K562 (cell line): Measurements from ENCODE around the gene ASB4. TPM values are rescaled to one million over a fixed set of nuclear protein-coding genes. Genes with fewer than 3 reads are reported as not detected.

Experiments used
- ATAC-seq: fragments of 200-7000 bp; cut with Tn5 transposase; 3 replicates; pipeline ENCODE4 v1.9.1; 2020; ENCODE audit warnings: moderate library complexity
- BruUV-seq: library from RNA; stranded (reverse); fragments of 400-500 nt; replicated peaks from 2 replicates; lab custom pipeline; 2021; lab: Mats Ljungman, UMichigan
- CTCF ChIA-PET: fragments of 300-600 bp; formaldehyde crosslinking; extraction: SDS; loops from one replicate; lab custom pipeline; 2021; ENCODE audit warnings: low intra/inter-chr PET ratio; lab: Yijun Ruan, JAX
- POLR2A ChIA-PET: fragments of 300-600, 350-650 bp; sonication (Branson Sonifier 250); formaldehyde crosslinking; extraction: SDS; loops from one replicate; lab custom pipeline; 2021; ENCODE audit warnings: antibody characterized with exemption, inconsistent platforms; lab: Yijun Ruan, JAX
- DNase-seq, 4 experiments: peaks; one replicate each; pipeline versions ENCODE4 v3.0.0 to v3.0.0-alpha.2; 2011 to 2018; ENCODE audit warnings: low spot score in 3 of 4, mixed read lengths in 3 of 4; ENCODE audit errors: extremely low read depth in 1 of 4
- FAIRE-seq: peaks from 2 replicates; lab custom pipeline; 2011; peaks lifted over from hg19 to GRCh38; lab: Jason Lieb, UNC
- H2AFZ ChIP-seq: 2 replicates; pipeline ENCODE4 v1.6.0; 2011; ENCODE audit warnings: low read depth, low read length, control low read depth, inconsistent platforms
- H3K27ac ChIP-seq: fragments of 200-600 bp; 3 replicates; pipeline ENCODE4 v1.8.0; 2011; ENCODE audit warnings: low read depth, mild to moderate bottlenecking, control low read depth, inconsistent platforms, low read length, moderate library complexity, mixed read lengths; ENCODE audit errors: extremely low read depth
- H3K27me3 ChIP-seq, 2 experiments: fragments of 300-600 bp in 1 of 2; 2 replicates in 1 of 2; 3 replicates in 1 of 2; pipeline versions ENCODE4 v1.6.0 to v1.8.0; 2011; ENCODE audit warnings: inconsistent platforms in 2 of 2, low read length in 2 of 2, mild to moderate bottlenecking in 1 of 2, mixed read lengths in 1 of 2, moderate library complexity in 1 of 2; ENCODE audit not compliant: control insufficient read depth in 2 of 2, insufficient read depth in 2 of 2
- H3K36me3 ChIP-seq: fragments of 300-600 bp; 3 replicates; pipeline ENCODE4 v1.8.0; 2011; ENCODE audit warnings: mild to moderate bottlenecking, low read length, inconsistent platforms; ENCODE audit not compliant: control insufficient read depth, insufficient read depth
- H3K4me1 ChIP-seq, 2 experiments: fragments of 200-600 bp in 1 of 2; replicated peaks in 1 of 2; 2 replicates in 1 of 2; 3 replicates in 1 of 2; pipeline versions ENCODE4 v1.5.1 to v1.8.0; 2011; ENCODE audit warnings: inconsistent platforms in 2 of 2, low read length in 2 of 2, mild to moderate bottlenecking in 1 of 2, mixed read lengths in 1 of 2, moderate library complexity in 1 of 2; ENCODE audit not compliant: control insufficient read depth in 2 of 2, insufficient read depth in 2 of 2
- H3K4me2 ChIP-seq: 2 replicates; pipeline ENCODE4 v1.6.1; 2011; ENCODE audit warnings: low read length, control low read depth, inconsistent platforms, mixed read lengths; ENCODE audit not compliant: insufficient read depth
- H3K4me3 ChIP-seq: fragments of 200-600 bp; sonication (generic), shearing (Covaris generic); 2 replicates; pipeline ENCODE4 v1.5.1; 2016; ENCODE audit warnings: control low read depth, inconsistent platforms
- H3K79me2 ChIP-seq: fragments of 200-600 bp; 3 replicates; pipeline ENCODE4 v1.8.0; 2011; ENCODE audit warnings: low read length, inconsistent platforms; ENCODE audit not compliant: control insufficient read depth, insufficient read depth
- H3K9ac ChIP-seq, 2 experiments: 2 replicates each; pipeline versions ENCODE4 v1.6.0 to v1.6.1; 2011; ENCODE audit warnings: low read depth in 2 of 2, low read length in 2 of 2, control low read depth in 1 of 2, inconsistent platforms in 1 of 2, mild to moderate bottlenecking in 1 of 2, mixed read lengths in 1 of 2; ENCODE audit not compliant: insufficient read depth in 1 of 2
- H3K9me1 ChIP-seq: one replicate; pipeline ENCODE4 v1.6.0; 2011; ENCODE audit warnings: inconsistent platforms, mild to moderate bottlenecking, low read length, moderate library complexity; ENCODE audit not compliant: control insufficient read depth, insufficient read depth
- H3K9me3 ChIP-seq: replicated peaks from 2 replicates; pipeline ENCODE4 v1.5.1; 2011; ENCODE audit warnings: low read depth, low read length, inconsistent platforms; ENCODE audit not compliant: control insufficient read depth, insufficient read depth
- H4K20me1 ChIP-seq: replicated peaks from 2 replicates; pipeline ENCODE4 v1.6.1; 2011; ENCODE audit warnings: low read length, inconsistent platforms, mixed read lengths; ENCODE audit not compliant: control insufficient read depth, insufficient read depth
- COPS2 ChIP-seq: fragments of 450-650 bp; conservative IDR thresholded peaks from 2 replicates; pipeline ENCODE4 v1.6.1; 2016; ENCODE audit warnings: mild to moderate bottlenecking, moderate library complexity
- DPF2 ChIP-seq: fragments of 450-650 bp; IDR thresholded peaks from 2 replicates; pipeline ENCODE4 v1.6.1; 2016
- MCM7 ChIP-seq, 2 experiments: fragments of 450-650 bp; IDR thresholded peaks; 2 replicates each; pipeline ENCODE4 v1.6.1; 2016 to 2018
- POLR3A ChIP-seq: IDR thresholded peaks from 2 replicates; pipeline ENCODE4 v1.6.1; 2011; ENCODE audit warnings: borderline replicate concordance, mild to moderate bottlenecking, moderate library complexity; ENCODE audit not compliant: insufficient read length, insufficient read depth; ENCODE audit errors: extremely low read depth
- PRMT5 ChIP-seq: sonication (generic); formaldehyde crosslinking; IDR thresholded peaks from 2 replicates; pipeline ENCODE4 v1.5.0; 2020; ENCODE audit warnings: missing genetic modification reagents
- PURB ChIP-seq: sonication (generic); formaldehyde crosslinking; IDR thresholded peaks from 2 replicates; pipeline ENCODE4 v1.9.0; 2021; ENCODE audit warnings: low read depth, mild to moderate bottlenecking, missing genetic modification reagents
- SLC30A9 ChIP-seq: fragments of 250-450 bp; sonication (Bioruptor Pico); IDR thresholded peaks from 2 replicates; pipeline ENCODE4 v1.8.0; 2022; ENCODE audit warnings: mild to moderate bottlenecking, moderate library complexity
- WGBS: fragments of 100-300 bp; shearing (Covaris generic); methylation state at CpG from one replicate; pipeline ENCODE4 v1.1.6; 2016; ENCODE audit warnings: low coverage, mixed read lengths; ENCODE audit not compliant: insufficient coverage; ENCODE audit errors: missing lambda C conversion rate; 5-methylcytosine and 5-hydroxymethylcytosine counted together
- in situ Hi-C: fragments of 300-500 bp; cut with MboI; formaldehyde crosslinking; loops from 4 replicates; pipeline ENCODE4 v1.15.0; 2018; ENCODE audit warnings: inconsistent platforms, mixed read lengths
- intact Hi-C: fragments of 100-400 bp; cut with micrococcal nuclease; formaldehyde crosslinking; loops from 2 replicates; pipeline ENCODE4 v1.14.2; 2022
- polyA plus RNA-seq, 8 experiments: library from polyadenylated mRNA; depleted of rRNA in 4 of 8; stranded (reverse) in 5 of 8; unstranded in 3 of 8; fragments of >200 nt; fragmentation: Nextera tagmentation in 2 of 8; fragmentation: Illumina TruSeq in 1 of 8; extraction: Ambion mirVana in 2 of 8; extraction: Trizol in 1 of 8; gene quantifications; 2 replicates each; pipeline versions ENCODE4 v1.2.1 to v1.2.3, GENCODE V29; 2011 to 2014; ENCODE audit warnings: inconsistent platforms in 1 of 8, missing spikeins in 1 of 8
- total RNA-seq, 7 experiments: library from RNA; depleted of rRNA in 6 of 7; stranded (reverse); fragments of >200 nt in 6 of 7; fragmentation: Illumina TruSeq in 2 of 7; extraction: Trizol in 2 of 7; gene quantifications; 2 replicates each; pipeline versions ENCODE4 v1.2.1 to v1.2.3, GENCODE V29; 2011 to 2021; ENCODE audit warnings: low replicate concordance in 1 of 7
- TF ChIP-seq, protein P1 (sequence below): sonication (generic); formaldehyde crosslinking; IDR thresholded peaks from 2 replicates; pipeline ENCODE4 v1.8.0; 2023; ENCODE audit warnings: mild to moderate bottlenecking, missing genetic modification reagents
- TF ChIP-seq, protein P2 (sequence below): sonication (generic); formaldehyde crosslinking; IDR thresholded peaks from 2 replicates; pipeline ENCODE4 v1.8.1; 2023; ENCODE audit warnings: missing genetic modification reagents, mild to moderate bottlenecking, borderline replicate concordance
- TF ChIP-seq, protein P3 (sequence below), 2 experiments: fragments of 150-350 bp in 1 of 2; IDR thresholded peaks; 2 replicates each; pipeline ENCODE4 v1.6.1; 2012 to 2016; ENCODE audit warnings: low read depth in 2 of 2, low read length in 2 of 2, mild to moderate bottlenecking in 1 of 2, moderate library complexity in 1 of 2

ASB4 gene
- total and polyA plus RNA-seq, 9 of the 15 experiments (the other 6 are each of a cell fraction or from before 2014, with no cell fraction given), result 0.03 to 0.07 TPM; not detected in 7

DNA sequence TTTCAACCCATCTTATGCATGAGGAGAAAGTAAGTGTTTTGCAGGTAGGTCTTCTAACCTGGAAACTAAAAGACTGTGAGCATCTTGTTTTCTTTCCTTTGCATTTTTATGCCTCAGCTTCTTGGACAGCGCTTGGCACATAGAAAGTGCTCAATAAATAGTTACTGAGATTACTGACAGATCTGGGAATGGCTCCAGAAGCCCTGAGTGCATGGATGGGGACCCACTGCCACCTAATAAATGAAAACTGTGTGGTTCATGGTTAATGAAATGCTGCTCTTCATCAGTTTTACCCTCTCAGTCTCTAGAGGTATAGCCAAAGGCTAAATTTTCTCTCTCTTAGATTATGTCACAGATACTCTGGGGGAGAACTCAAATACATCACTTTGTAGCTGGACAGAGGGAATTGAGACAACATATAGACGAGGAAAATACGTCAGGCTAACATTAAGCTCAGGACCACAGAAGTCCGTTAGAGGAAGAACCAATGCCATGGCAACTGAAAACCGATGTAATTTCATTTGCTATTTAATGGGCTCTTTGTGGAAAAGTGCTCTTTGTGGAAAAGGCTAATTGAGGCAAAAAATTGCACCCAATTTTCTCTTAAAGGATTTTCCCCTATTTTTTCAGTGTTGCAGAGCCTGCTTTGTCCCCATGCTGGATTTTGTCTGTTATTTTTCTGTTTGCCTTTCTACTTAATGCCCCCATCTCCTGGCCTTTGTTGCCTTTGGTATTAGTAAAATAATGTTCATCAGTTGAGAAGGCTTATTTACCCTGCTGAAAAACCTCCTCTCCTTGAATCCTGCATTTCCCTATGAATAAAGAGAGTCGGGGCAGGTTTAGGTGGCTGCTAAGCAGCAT is 17.8 kb downstream of the ASB4 start:
- BruUV-seq, result no TSS peak
- Histone ChIP-seq H3K27me3 (peaks cover 0 to 3% of the 10 kb centered on the region in 2 experiments; a peak in 1 of 5 replicates), H3K9ac (no peak overlapping the region), H3K9me3 (no peaks in the 10 kb centered on the region), H3K36me3 (no peaks in the 10 kb centered on the region), H2AFZ (no peak overlapping the region), H3K9me1 (no peaks in the 10 kb centered on the region), H3K4me2 (no peak overlapping the region), H3K27ac (no peak overlapping the region), H3K4me3 (no peak overlapping the region), H3K79me2 (no peaks in the 10 kb centered on the region), H4K20me1 (no peaks in the 10 kb centered on the region), H3K4me1 (no peaks in the 10 kb centered on the region)
- ChIA-PET CTCF (interaction anchor here (0.6 kb wide), 1 partner anchor 16 kb away, joined by 3 read pairs; no protein-coding TSS in a partner anchor), POLR2A (interaction anchor here (0.9 kb wide), 2 partner anchors 8 to 1498 kb away, joined by 3 read pairs; no protein-coding TSS in a partner anchor)
- WGBS, result 0% methylated on average over 6 of the region's 6 CpGs
- intact Hi-C loops (no loop called here), in situ Hi-C loops (loop anchor here (25.0 kb wide), 1 partner anchor 384 kb away; no protein-coding TSS in a partner anchor)
- ATAC-seq (no peak), FAIRE-seq (no peak), DNase-seq (no peak)
- TF ChIP-seq, protein P1, sequence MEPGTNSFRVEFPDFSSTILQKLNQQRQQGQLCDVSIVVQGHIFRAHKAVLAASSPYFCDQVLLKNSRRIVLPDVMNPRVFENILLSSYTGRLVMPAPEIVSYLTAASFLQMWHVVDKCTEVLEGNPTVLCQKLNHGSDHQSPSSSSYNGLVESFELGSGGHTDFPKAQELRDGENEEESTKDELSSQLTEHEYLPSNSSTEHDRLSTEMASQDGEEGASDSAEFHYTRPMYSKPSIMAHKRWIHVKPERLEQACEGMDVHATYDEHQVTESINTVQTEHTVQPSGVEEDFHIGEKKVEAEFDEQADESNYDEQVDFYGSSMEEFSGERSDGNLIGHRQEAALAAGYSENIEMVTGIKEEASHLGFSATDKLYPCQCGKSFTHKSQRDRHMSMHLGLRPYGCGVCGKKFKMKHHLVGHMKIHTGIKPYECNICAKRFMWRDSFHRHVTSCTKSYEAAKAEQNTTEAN, result no peak
- TF ChIP-seq PURB (CRISPR knock-in tag) (no peak), PRMT5 (no peak), COPS2 (no peak), DPF2 (no peak), SLC30A9 (CRISPR knock-in tag) (no peak), POLR3A (no peak), MCM7 (IDR thresholded peaks at IDR 0.05) (no peak)
- TF ChIP-seq, protein P2, sequence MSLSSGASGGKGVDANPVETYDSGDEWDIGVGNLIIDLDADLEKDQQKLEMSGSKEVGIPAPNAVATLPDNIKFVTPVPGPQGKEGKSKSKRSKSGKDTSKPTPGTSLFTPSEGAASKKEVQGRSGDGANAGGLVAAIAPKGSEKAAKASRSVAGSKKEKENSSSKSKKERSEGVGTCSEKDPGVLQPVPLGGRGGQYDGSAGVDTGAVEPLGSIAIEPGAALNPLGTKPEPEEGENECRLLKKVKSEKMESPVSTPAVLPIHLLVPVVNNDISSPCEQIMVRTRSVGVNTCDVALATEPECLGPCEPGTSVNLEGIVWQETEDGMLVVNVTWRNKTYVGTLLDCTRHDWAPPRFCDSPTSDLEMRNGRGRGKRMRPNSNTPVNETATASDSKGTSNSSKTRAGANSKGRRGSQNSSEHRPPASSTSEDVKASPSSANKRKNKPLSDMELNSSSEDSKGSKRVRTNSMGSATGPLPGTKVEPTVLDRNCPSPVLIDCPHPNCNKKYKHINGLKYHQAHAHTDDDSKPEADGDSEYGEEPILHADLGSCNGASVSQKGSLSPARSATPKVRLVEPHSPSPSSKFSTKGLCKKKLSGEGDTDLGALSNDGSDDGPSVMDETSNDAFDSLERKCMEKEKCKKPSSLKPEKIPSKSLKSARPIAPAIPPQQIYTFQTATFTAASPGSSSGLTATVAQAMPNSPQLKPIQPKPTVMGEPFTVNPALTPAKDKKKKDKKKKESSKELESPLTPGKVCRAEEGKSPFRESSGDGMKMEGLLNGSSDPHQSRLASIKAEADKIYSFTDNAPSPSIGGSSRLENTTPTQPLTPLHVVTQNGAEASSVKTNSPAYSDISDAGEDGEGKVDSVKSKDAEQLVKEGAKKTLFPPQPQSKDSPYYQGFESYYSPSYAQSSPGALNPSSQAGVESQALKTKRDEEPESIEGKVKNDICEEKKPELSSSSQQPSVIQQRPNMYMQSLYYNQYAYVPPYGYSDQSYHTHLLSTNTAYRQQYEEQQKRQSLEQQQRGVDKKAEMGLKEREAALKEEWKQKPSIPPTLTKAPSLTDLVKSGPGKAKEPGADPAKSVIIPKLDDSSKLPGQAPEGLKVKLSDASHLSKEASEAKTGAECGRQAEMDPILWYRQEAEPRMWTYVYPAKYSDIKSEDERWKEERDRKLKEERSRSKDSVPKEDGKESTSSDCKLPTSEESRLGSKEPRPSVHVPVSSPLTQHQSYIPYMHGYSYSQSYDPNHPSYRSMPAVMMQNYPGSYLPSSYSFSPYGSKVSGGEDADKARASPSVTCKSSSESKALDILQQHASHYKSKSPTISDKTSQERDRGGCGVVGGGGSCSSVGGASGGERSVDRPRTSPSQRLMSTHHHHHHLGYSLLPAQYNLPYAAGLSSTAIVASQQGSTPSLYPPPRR (CRISPR knock-in tag), result no peak
- TF ChIP-seq, protein P3, sequence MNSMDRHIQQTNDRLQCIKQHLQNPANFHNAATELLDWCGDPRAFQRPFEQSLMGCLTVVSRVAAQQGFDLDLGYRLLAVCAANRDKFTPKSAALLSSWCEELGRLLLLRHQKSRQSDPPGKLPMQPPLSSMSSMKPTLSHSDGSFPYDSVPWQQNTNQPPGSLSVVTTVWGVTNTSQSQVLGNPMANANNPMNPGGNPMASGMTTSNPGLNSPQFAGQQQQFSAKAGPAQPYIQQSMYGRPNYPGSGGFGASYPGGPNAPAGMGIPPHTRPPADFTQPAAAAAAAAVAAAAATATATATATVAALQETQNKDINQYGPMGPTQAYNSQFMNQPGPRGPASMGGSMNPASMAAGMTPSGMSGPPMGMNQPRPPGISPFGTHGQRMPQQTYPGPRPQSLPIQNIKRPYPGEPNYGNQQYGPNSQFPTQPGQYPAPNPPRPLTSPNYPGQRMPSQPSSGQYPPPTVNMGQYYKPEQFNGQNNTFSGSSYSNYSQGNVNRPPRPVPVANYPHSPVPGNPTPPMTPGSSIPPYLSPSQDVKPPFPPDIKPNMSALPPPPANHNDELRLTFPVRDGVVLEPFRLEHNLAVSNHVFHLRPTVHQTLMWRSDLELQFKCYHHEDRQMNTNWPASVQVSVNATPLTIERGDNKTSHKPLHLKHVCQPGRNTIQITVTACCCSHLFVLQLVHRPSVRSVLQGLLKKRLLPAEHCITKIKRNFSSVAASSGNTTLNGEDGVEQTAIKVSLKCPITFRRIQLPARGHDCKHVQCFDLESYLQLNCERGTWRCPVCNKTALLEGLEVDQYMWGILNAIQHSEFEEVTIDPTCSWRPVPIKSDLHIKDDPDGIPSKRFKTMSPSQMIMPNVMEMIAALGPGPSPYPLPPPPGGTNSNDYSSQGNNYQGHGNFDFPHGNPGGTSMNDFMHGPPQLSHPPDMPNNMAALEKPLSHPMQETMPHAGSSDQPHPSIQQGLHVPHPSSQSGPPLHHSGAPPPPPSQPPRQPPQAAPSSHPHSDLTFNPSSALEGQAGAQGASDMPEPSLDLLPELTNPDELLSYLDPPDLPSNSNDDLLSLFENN (IDR thresholded peaks at IDR 0.05; ENCODE audit: low read depth in 2 of 2, low read length in 2 of 2), result no peak
